ENCODE data around the gene SFMBT2. TPM values are rescaled to one million over a fixed set of nuclear protein-coding genes. Genes with fewer than 3 reads are reported as not detected.

SFMBT2 gene
- total RNA-seq, 6 experiments from 2014 or later = 1.4 to 3.4 (median 1.8) TPM

- DNase-seq = no peak
- 79% methylated on average over 6 of the region's 8 CpGs for WGBS (ENCODE audit: insufficient coverage, low coverage, low lambda C conversion rate, missing lambda C conversion rate)
- intact Hi-C loops (cut with DNase I) = no loop called here
- no peak for ATAC-seq
- H3K36me3 ChIP-seq = no peaks in the 10 kb centered on the region
- no peaks in the 10 kb centered on the region for H3K9me3 ChIP-seq
- TF ChIP-seq, protein P1, sequence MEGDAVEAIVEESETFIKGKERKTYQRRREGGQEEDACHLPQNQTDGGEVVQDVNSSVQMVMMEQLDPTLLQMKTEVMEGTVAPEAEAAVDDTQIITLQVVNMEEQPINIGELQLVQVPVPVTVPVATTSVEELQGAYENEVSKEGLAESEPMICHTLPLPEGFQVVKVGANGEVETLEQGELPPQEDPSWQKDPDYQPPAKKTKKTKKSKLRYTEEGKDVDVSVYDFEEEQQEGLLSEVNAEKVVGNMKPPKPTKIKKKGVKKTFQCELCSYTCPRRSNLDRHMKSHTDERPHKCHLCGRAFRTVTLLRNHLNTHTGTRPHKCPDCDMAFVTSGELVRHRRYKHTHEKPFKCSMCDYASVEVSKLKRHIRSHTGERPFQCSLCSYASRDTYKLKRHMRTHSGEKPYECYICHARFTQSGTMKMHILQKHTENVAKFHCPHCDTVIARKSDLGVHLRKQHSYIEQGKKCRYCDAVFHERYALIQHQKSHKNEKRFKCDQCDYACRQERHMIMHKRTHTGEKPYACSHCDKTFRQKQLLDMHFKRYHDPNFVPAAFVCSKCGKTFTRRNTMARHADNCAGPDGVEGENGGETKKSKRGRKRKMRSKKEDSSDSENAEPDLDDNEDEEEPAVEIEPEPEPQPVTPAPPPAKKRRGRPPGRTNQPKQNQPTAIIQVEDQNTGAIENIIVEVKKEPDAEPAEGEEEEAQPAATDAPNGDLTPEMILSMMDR (IDR thresholded peaks at IDR 0.05) = no peak
- H3K4me3 ChIP-seq = no peak overlapping the region
- H3K4me1 ChIP-seq = no peaks in the 10 kb centered on the region
- H3K27me3 ChIP-seq = no peaks in the 10 kb centered on the region
- no peak overlapping the region for H3K27ac ChIP-seq
Measured at GRCh38 chr10:7248148-7248547, 162.7 kb downstream of the SFMBT2 start.

GRCh38 chr10:7245505-7245904 is 165.3 kb downstream of the SFMBT2 start:
- TF ChIP-seq POLR2A (IDR thresholded peaks at IDR 0.05) = no peak
- TF ChIP-seq, protein P1 (IDR thresholded peaks at IDR 0.05) = no peak
- no peaks in the 10 kb centered on the region for H3K36me3 ChIP-seq
- no peak overlapping the region for H3K27ac ChIP-seq
- DNase-seq (no peak), ATAC-seq (no peak)
- no peaks in the 10 kb centered on the region for H3K27me3 ChIP-seq
- no peak overlapping the region for H3K4me3 ChIP-seq
- H3K4me1 ChIP-seq = no peaks in the 10 kb centered on the region
- intact Hi-C loops (cut with DNase I) = no loop called here
- WGBS (ENCODE audit: insufficient coverage, low coverage, low lambda C conversion rate, missing lambda C conversion rate) = 49% methylated on average over 4 of the region's 4 CpGs
- no peaks in the 10 kb centered on the region for H3K9me3 ChIP-seq

- Histone ChIP-seq H3K9me3 (no peaks in the 10 kb centered on the region), H3K4me1 (no peaks in the 10 kb centered on the region), H3K4me3 (no peak overlapping the region), H3K27ac (no peak overlapping the region), H3K27me3 (no peaks in the 10 kb centered on the region), H3K36me3 (no peaks in the 10 kb centered on the region)
- intact Hi-C loops (cut with DNase I) = no loop called here
- DNase-seq (no peak), ATAC-seq (peak; percentile 36 to 74 (median 44))
- WGBS (ENCODE audit: insufficient coverage, low coverage, low lambda C conversion rate, missing lambda C conversion rate) = 43% methylated on average over 3 of the region's 3 CpGs
- TF ChIP-seq POLR2A (IDR thresholded peaks at IDR 0.05) = no peak
- TF ChIP-seq, protein P1 (IDR thresholded peaks at IDR 0.05) = no peak
Measured at GRCh38 chr10:7243873-7244272, 167.0 kb downstream of the SFMBT2 start.

GRCh38 chr10:7243139-7243538 is 167.7 kb downstream of the SFMBT2 start:
- no peaks in the 10 kb centered on the region for H3K27me3 ChIP-seq
- DNase-seq = no peak
- intact Hi-C loops (cut with DNase I) = no loop called here
- TF ChIP-seq, protein P1 (IDR thresholded peaks at IDR 0.05) = no peak
- no peak for TF ChIP-seq POLR2A (IDR thresholded peaks at IDR 0.05)
- H3K27ac ChIP-seq = no peak overlapping the region
- no peaks in the 10 kb centered on the region for H3K4me1 ChIP-seq
- WGBS (ENCODE audit: insufficient coverage, low coverage, low lambda C conversion rate, missing lambda C conversion rate) = 68% methylated on average over 6 of the region's 6 CpGs
- no peaks in the 10 kb centered on the region for H3K36me3 ChIP-seq
- peak in 2 of 4 donors; percentile 14 to 38 for ATAC-seq
- H3K4me3 ChIP-seq = no peak overlapping the region
- H3K9me3 ChIP-seq = no peaks in the 10 kb centered on the region

All from right lobe of liver (tissue), 6 donors.